ENCODE results near the gene REPIN1.

- TF ChIP-seq CTCF (IDR thresholded peaks at IDR 0.05; ENCODE audit: low read length) (no peak), EZH2 (optimal IDR thresholded peaks at IDR 0.05; ENCODE audit: low read depth, low read length) (no peak), EZH2phosphoT487 (IDR thresholded peaks at IDR 0.05; ENCODE audit: low read length) (no peak)
Observed at GRCh38 chr7:150408393-150409299, 40.0 kb downstream of the REPIN1 start.

All from MM.1S (cell line).